SIG-M5 treated with dmso at 0.1 percent for 504 hours (cell line): ENCODE measurements around the gene CACNA1E.
A peak's percentile ranks its signal among the peaks of the same experiment; 100 is the strongest.

Experiments
- DNase-seq: peaks from one replicate; lab custom pipeline; 2025; ENCODE audit not compliant: unreplicated experiment; lab: John Stamatoyannopoulos, UW

Gene CACNA1E

DNA sequence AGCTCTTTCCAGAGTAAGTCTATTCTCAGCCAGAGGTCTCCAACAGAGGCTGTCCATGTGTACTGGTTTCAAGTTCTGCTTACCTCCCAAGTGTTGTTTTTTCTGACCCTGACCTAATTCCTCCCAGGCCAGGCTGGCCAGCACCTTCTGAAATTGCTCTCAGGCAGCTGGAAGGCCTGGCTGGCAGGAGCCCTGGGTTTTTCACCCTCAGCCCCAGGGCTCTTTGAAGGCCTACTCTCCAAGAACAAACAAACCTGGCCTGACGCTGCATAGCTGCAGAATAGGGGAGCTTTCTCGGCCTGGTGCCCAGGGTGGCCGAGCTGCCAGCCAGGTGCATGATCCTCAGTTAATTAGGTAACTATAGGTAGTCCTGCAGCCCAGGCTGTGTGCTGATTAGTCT lies 147.5 kb downstream of the CACNA1E start:
- no peak for DNase-seq

DNA sequence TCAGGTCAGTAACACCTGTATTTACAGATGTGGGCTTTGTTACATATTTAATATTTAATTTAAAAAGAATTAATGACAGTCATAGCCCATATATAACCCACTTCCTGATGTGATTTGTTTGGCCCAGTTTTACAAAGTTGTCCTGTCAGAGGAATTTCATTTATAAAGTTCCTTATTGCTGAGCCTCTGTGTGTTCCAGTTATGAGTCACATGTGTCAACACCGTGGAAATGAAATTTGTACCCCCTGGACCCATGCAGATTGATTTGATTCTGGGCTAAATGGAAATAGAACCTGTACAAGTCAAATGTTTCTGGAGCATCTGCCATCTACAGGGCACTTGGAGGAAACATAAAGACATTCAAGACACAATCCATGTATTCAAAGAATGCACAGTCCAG lies 149.2 kb downstream of the CACNA1E start:
- no peak for DNase-seq

DNA sequence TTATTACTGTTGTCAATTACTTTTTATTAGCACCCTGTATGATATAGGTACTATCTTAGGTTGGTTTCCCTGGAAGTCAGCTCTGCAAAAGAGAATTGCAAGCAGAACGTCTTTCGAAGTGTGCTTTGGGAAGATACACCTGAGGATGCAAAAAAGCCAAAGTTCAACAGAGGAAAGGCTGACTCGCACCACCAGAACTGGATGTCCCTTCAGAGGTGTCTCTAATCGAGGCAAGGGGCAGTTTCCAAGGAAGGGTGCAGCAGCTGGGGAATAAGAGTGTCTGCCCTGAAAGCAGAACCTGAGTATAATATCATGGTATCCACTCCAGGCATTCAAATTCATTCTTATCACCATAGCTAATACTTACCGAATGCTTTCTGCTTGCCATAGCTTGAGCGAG lies 149.6 kb downstream of the CACNA1E start:
- no peak for DNase-seq

DNA sequence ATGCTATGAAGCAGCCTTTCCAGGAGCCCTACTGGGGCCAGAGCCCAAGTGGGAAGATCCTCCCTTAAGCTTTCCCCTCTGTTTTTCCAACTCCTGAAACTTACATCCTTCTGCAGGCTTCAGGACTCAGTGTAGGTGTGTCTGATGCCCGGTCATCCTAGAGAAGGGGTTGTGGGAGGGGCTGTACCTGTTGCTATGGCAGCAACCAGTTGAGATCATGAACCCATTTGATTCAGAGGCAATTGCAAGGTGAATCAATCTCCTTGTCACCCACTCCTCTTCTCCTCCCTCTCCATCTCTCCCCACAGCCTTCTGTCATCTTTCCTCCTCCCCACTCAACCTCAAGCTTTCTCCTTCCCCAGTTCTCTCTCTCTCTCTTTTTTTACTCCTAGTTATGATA lies 151.8 kb downstream of the CACNA1E start:
- no peak for DNase-seq

DNA sequence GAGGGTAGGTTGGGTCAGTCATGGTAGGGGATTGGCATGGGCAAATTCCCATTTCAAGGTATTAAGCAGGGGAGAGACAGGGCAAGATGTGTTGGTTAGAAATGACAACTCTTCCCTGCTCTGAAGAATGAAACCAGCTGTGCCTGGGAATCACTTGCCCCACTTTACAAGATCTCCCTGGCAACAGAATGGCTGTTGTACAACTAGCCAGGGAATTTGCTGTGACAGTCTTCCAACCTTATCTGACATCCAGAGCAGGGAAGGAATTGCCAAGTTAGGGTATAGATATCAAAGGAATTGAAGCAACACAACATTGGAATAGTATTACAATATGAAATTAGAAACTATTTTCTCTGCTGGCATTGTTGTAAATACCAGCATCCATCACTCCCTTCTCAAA lies 154.7 kb downstream of the CACNA1E start:
- no peak for DNase-seq

GRCh38 chr1:181640956-181641355 lies 157.6 kb downstream of the CACNA1E start:
- no peak for DNase-seq

- DNase-seq, result no peak
Measured at GRCh38 chr1:181643631-181644030, 160.3 kb downstream of the CACNA1E start.

GRCh38 chr1:181645171-181645570 lies 161.9 kb downstream of the CACNA1E start:
- DNase-seq, result no peak

DNA sequence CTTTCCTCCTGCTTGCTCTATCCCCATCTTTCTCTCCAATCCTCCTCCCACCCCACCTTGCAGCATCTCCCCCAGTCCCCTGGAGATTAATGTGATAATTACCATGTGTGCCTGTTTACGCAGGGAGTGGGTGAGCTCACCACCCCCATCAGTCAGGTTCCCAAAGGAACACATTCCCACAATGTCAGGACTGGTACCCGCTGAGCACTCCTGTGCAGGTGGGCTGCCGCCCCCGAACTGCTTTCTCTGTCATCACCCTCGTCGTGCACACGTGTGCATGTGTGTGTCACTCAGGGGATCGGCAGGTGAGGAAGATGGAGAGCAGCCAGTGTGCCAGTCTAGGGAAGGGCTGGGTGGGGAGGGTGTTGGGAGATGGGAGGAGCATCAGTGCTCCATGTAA lies 163.4 kb downstream of the CACNA1E start:
- DNase-seq, result no peak

DNA sequence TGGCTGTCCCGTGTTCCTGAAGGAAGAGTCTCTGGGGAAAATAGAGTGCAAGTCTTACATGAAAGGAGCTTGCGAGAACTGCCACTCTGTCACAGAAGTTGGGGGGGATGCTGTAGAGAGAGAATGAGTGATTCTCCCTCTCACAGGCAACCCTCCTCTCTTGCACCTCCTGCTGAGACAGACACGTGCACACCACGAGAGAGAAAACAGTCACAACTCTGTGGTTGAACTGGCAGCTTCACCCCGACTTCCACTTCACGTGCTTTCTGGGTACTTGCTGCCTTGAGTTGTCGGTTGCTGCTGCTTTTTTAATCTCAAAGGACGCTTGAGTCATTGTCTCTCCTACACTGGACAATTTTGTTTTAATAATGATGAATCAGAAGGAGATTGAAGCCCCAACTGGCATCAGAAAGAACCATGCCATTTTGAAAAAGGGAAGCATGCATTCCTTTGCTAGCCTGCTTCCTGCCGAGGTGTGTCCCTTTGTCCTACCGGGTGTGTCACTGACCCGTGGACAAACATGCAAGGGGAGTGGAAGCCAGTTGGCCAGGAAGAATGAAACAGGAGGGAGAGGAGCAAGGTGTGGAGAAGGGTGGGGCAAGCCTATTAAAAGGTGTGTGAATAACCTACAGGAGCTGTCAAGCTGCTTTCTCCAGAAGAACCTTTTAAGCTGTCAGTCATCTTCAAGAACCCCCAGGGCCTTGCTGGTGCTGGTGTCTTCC lies 164.2 kb downstream of the CACNA1E start:
- DNase-seq, result peak; percentile 21

- DNase-seq, result no peak
Measured at GRCh38 chr1:181651276-181651675, 168.0 kb downstream of the CACNA1E start.

DNA sequence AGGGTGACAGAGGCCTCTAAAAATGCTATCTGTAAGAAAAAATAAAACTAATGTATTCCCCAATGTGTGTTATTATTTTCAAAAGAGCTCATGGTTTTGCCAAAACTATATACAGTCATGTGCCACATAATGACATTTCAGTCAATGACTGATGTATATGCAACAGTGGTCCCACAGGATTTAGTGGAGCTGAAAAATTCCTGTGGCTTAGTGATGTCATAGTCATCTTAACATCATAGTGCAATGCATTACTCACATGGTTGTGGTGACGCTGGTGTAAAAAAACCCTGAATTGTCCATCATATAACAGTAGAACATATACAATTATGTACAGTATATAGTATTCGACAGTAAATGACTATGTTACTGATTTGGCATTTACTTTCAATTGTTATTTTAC lies 172.4 kb downstream of the CACNA1E start:
- no peak for DNase-seq

DNA sequence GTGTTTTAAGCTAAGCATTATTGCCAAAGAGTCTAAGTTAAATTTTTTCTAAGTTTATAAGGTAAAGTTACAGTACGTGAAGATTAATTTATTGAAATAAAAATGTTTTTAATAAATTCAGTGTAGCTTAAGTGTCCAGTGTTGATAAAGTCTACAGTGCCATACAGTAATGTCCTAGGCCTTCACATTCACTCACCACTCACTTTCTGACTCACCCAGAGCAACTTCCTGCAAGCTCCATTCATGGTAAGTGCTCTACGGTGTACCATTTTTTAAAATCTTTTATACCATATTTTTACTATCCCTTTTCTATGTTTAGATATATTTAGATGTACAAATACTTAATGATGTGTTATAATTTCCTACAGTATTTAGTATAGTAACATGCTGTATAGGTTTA lies 173.2 kb downstream of the CACNA1E start:
- DNase-seq, result no peak

DNA sequence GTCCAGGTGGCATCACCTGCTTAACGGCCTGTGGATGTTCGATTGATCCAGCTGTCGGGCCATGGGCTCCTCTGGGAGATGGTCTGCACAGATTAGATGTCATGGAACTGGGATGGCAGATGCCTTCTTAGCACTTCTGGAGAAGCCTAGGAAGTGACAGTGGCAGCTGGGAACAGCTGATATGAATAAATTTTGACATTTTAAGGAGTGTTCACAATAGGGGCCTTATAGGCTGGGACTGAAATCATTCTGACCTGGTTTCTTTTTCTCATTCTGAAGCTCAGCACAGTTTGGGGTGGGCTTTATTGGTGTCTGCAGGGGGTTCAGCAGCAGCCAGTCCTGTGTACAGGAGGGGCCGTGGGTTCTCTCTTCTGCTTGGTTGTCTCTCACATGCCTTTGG lies 175.3 kb downstream of the CACNA1E start:
- no peak for DNase-seq

GRCh38 chr1:181659321-181659957 lies 176.1 kb downstream of the CACNA1E start:
- DNase-seq, result no peak

GRCh38 chr1:181660621-181661020 lies 177.3 kb downstream of the CACNA1E start:
- DNase-seq, result no peak

- DNase-seq, result no peak
Measured at GRCh38 chr1:181661569-181661968, 178.3 kb downstream of the CACNA1E start.

- no peak for DNase-seq
Measured at GRCh38 chr1:181662606-181663005, 179.3 kb downstream of the CACNA1E start.

DNA sequence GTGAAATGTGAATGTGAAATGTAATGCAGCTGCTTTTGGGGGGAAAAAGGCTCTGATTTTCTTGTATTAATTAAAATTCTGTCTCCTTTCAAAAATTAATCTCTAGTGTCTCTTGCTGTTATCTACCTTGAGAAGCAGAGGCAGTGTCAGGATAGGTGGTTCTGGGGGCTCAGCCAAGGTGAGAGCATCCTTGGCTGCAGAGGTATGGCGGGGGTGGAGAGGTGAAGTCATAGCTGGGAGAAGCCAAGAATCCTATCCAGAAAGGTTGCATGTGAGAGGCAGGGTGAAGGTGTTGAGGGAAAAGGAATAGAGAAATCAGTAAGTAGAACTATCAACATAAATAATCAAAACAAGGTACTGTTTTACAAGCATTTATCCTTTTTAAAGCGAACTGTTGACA lies 181.2 kb downstream of the CACNA1E start:
- DNase-seq, result no peak

- no peak for DNase-seq
Measured at GRCh38 chr1:181669246-181669645, 185.9 kb downstream of the CACNA1E start.

DNA sequence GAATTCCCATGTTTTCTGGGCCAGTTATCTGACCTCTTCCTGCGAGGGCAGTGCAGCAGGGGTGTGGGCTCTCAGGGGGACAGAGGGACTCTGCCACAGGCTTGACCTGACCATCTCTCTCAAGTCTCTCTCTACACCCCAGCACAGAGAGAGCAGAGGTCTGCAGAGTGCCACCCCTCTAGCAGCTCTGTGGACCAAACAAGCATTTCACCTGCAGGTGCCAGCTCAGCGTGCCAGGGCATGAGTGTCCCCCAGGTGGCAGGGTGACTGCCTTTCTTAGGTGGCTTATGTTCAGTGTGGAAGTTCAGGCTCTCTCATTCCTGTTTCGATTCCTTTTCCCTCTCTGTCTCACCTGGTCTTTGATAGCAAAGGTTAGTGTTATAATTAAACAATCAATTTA lies 191.3 kb downstream of the CACNA1E start:
- peak; percentile 14 for DNase-seq

DNA sequence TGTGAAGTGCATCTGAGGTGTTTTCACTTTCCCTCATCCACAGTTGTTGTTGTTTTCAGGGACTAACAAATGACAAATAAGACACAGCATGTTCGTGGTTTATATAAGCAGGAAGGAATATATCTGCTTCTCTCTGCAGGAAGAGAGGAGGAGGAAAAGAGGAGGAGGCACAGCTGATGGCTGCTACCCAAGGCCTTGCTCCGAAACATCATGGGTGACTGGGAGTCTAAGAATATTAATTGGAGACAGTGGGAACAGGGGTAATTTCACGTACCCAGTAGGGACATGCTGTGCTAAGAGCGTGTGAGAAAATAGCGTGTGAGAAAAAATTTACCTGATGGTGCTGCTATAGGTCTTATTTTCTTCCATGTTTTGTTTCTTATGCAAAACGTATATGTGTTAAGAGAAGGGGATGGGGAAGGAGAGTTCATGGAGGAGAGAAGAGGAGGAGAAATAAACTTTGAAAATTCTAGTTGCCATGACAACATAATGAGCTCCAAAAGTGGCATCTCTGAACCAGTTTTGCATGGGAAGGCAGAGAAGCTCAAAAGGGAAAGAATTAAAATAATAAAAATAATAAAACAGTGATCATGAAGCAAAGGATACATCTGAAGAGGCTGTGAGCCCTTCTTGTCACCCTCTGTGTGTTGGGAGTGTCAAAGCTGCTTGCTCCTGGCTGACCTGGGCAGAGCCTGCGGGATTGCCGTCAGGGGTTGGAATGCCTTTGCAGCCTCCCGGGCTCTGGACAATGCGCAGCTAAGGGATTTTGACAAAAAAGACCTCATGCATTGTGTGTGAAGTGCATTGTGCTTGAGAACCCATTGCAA lies 192.0 kb downstream of the CACNA1E start:
- DNase-seq, result no peak
